ENCODE results near the gene HSPB3.
"Not testable (repeated sequence)": the region's sequence is repeated elsewhere in the genome, so short reads cannot be mapped to it uniquely, and the experiment has no call there.

HSPB3 gene

GRCh38 chr5:54457094-54457862, 1.8 kb downstream of the HSPB3 start:
- DNase-seq: no peak

GRCh38 chr5:54458221-54458620, 2.7 kb downstream of the HSPB3 start:
- DNase-seq: no peak

- no peak for DNase-seq
Measured at GRCh38 chr5:54460181-54460919, 4.9 kb downstream of the HSPB3 start.

- DNase-seq: no peak
Measured at GRCh38 chr5:54462281-54462680, 6.8 kb downstream of the HSPB3 start.

GRCh38 chr5:54463713-54464112, 8.2 kb downstream of the HSPB3 start:
- DNase-seq: no peak

GRCh38 chr5:54469622-54470021, 14.1 kb downstream of the HSPB3 start:
- no peak for DNase-seq

- DNase-seq: no peak
Measured at GRCh38 chr5:54470128-54470527, 14.6 kb downstream of the HSPB3 start.

GRCh38 chr5:54470677-54471076, 15.2 kb downstream of the HSPB3 start:
- no peak for DNase-seq

- no peak for DNase-seq
Measured at GRCh38 chr5:54471398-54471797, 15.9 kb downstream of the HSPB3 start.

GRCh38 chr5:54476682-54477081, 21.2 kb downstream of the HSPB3 start:
- DNase-seq: no peak

- DNase-seq: no peak
Measured at GRCh38 chr5:54477941-54478478, 22.5 kb downstream of the HSPB3 start.

GRCh38 chr5:54480296-54480695, 24.8 kb downstream of the HSPB3 start:
- DNase-seq: no peak

- no peak for DNase-seq
Measured at GRCh38 chr5:54484219-54484894, 28.9 kb downstream of the HSPB3 start.

- not testable (repeated sequence) for DNase-seq
Measured at GRCh38 chr5:54485659-54486058, 30.2 kb downstream of the HSPB3 start.

GRCh38 chr5:54489648-54489979, 34.1 kb downstream of the HSPB3 start:
- not testable (repeated sequence) for DNase-seq

GRCh38 chr5:54491326-54491725, 35.8 kb downstream of the HSPB3 start:
- no peak for DNase-seq

GRCh38 chr5:54492178-54492577, 36.7 kb downstream of the HSPB3 start:
- no peak for DNase-seq

GRCh38 chr5:54495027-54495426, 39.5 kb downstream of the HSPB3 start:
- DNase-seq: no peak
